CD1c-positive myeloid dendritic cell (primary cell): ENCODE results near the gene ASCL4.

Experiments
- DNase-seq: peaks from one replicate; pipeline ENCODE4 v3.0.0-alpha.2; 2016; ENCODE audit errors: extremely low spot score

Gene ASCL4

GRCh38 chr12:107778383-107779025, 4.0 kb downstream of the ASCL4 start:
- DNase-seq: peak; percentile 80

- DNase-seq: peak; percentile 73
These were observed 4.8 kb downstream of the ASCL4 start for GRCh38 chr12:107779077-107779831.

DNA sequence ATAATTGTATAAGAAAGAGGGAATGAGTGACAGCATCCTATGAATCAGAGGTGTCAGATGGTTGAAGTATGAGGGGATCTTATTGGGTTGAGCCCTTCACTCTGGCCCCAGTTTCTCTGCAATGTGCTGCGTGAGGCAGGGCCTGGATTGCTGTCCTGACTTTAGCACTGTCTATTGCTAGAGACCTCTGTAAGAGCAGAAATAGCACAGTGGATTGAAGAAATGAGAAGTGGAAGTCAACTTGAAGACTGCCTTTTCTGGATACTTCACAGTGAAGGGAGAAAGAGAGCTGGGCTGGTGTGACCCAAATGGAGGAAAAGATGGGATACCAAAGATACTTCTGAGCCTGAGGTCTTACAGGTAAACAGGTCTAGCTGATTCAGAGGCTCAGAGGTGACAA, 5.8 kb downstream of the ASCL4 start:
- peak; percentile 29 for DNase-seq

- no peak for DNase-seq
These were observed 7.6 kb downstream of the ASCL4 start for GRCh38 chr12:107782067-107782466.

- no peak for DNase-seq
These were observed 9.2 kb downstream of the ASCL4 start for GRCh38 chr12:107783406-107784376.

GRCh38 chr12:107788281-107788680, 13.8 kb downstream of the ASCL4 start:
- no peak for DNase-seq

DNA sequence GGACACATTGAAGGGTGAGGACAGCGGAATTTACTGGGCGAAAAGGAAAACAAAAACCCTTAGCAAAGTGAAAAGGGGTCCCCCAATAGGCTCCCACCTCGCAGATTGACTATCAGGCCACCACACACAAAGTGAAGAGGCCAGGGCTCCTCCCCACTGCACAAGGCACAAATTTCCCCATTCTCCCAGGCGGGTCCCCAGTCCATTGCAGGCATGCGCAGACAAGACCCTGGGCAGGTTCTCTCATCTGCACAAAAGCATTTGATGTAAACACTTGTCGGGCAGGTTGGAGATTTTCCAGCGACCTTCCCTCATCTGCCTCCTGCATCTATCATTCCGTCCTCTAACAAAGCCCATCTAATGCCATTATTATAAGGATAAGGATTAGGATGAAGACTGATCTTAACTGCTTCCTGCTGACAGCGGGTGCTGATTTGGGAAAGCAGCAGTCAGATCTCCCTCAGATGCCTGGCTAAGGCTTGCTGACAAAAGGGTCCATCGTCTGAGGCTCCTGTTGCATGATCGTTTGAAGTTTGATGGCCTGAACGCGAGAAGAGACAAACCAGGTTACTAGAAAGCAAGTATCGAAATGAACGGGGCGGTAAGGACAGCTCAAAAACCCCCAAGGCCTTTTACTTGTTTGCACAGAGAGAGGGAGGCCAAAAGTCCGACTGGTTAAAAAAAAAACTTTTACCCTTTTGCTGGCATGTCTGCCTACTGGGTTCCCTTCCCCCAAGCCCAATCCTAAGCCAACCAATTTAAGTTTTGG, 14.4 kb downstream of the ASCL4 start:
- no peak for DNase-seq

- DNase-seq: no peak
These were observed 17.1 kb downstream of the ASCL4 start for GRCh38 chr12:107791465-107792089.

GRCh38 chr12:107794451-107794850, 19.9 kb downstream of the ASCL4 start:
- no peak for DNase-seq

DNA sequence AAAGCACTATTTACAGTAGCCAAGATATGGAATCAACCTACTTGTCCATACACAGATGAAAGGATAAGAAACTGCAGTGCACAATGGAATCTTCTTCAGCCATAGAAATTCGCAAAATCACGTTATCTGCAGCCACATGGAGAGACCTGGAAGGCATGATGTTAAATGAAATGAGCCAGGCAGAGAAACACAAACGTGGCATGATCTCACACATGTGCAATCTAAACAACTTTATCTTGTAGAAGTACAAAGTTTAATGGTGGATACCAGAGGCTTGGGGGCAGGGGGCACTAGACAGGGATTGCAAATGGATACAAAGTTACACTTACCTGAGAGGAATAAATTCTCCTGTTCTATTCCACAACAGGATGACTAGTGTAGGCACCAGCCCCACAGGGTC, 24.1 kb downstream of the ASCL4 start:
- no peak for DNase-seq

- no peak for DNase-seq
These were observed 26.6 kb downstream of the ASCL4 start for GRCh38 chr12:107801150-107801549.

- DNase-seq: no peak
These were observed 28.6 kb downstream of the ASCL4 start for GRCh38 chr12:107803092-107803491.

- DNase-seq: no peak
These were observed 31.1 kb downstream of the ASCL4 start for GRCh38 chr12:107805488-107806180.

DNA sequence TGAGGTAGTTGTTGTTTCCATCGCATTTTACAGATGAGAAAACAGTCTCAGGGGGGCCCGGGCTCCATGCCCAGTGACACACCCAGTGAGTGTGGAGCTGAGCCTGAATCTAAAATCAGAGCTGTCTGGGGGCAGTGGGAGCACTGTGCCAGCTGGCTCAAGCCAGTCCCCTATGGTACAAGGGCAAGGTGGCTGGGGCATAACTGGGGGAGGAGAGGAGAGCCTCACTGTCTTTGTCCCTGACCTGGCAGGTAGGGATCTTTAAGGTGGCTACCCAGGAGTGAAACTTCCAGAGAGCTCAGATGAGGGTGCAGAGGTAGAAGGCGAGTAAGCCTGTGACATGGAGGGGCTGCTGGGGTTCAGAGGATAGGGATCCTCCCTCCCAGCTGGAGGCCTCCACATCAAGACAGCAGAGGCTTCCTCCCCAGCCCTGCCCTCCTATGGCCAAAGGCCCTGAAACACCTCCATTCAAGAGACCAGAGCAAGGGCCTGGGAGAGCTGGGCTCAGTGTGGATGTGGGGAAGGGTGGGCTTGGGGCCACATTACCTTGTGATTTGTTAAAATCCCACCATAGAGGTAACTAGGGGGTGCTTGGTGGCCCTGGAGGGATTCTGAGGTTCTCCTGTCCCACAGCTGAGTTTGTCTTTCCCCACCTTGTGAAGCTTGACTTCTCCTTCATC, 33.1 kb downstream of the ASCL4 start:
- no peak for DNase-seq

DNA sequence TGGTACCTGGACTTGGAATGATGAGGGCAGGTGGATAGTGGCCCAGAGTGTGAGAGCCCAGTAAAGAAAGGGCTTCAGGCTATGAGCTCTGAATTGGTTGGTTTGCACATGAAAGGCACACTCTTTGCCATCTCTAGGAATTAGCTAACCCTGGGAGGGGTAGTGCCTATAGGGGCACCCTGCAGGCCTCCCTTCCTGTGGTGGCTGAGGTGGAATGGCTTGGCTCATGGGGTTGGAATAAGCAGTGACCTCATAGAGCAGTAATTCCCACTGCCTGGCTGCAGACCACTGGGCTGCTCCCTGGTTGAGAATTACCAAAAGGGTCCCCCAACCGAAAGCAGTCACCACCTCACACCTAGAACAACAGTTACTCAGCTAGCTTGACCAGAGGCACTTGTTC, 42.7 kb downstream of the ASCL4 start:
- DNase-seq: no peak

DNA sequence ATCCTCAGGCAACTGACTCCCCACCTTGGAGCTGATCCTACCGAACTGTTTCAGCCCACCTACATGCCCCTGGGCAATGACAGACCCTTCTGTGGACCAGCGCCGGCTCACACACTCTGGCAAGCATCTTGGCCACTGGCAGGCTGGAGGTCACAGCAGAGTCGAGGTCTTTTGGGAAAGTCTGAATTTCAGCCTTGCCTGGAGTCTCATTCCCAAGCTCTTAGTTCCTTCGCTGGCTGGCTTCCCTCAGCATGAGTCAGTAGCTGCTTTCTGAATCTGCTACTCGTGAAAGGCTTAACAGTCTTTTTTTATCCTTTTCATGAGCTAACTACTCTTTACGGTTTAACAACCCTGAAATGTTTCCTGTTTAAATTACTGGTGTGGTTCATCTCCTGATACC, 44.5 kb downstream of the ASCL4 start:
- no peak for DNase-seq

GRCh38 chr12:107822356-107822755, 47.9 kb downstream of the ASCL4 start:
- DNase-seq: no peak
